ENCODE results near the gene NUDT4.
A peak's percentile ranks its signal among the peaks of the same experiment; 100 is the strongest.
"Not testable (repeated sequence)": the region's sequence is repeated elsewhere in the genome, so short reads cannot be mapped to it uniquely, and the experiment has no call there.

The NUDT4 gene

DNA sequence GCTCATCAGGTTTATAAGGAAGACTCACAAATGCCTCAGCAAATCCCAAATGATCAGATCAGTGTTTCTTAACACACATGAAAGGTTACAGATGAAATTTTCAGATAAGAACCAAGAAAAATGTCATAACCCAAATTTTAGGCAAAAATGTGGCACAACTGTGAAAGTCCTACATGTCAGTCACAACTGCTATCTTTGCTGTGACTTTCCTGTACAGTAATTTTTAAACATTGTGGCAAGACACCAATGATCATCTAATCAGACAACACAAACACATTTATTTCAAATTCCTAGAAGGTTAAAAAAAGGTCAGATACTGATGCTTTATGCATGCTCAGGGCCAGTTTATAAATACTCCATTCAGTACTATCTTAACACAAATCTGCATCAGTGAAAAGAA lies 31.1 kb downstream of the NUDT4 start:
- Histone ChIP-seq H3K9me3 (ENCODE audit: control insufficient read depth in 5 of 5, low read length in 5 of 5) (no peaks in the 10 kb centered on the region), H3K36me3 (ENCODE audit: control insufficient read depth in 5 of 5, insufficient read depth in 5 of 5, low read length in 5 of 5) (peaks cover 0 to 10% (median 4%) of the 10 kb centered on the region in 5 donors), H3K4me1 (ENCODE audit: control insufficient read depth in 5 of 5, insufficient read depth in 5 of 5, low read length in 5 of 5) (peaks cover 0 to 21% (median 18%) of the 10 kb centered on the region in 5 donors), H3K27me3 (ENCODE audit: control insufficient read depth in 5 of 5, insufficient read depth in 4 of 5, low read length in 5 of 5) (no peaks in the 10 kb centered on the region), H3K27ac (ENCODE audit: low read depth, low read length) (no peak overlapping the region), H3K9ac (ENCODE audit: low read length in 5 of 5) (no peak overlapping the region), H3K4me3 (ENCODE audit: low read depth in 1 of 5, low read length in 5 of 5) (no peak overlapping the region)

GRCh38 chr12:93409343-93410187 lies 31.8 kb downstream of the NUDT4 start:
- not testable (repeated sequence) for H3K27me3 ChIP-seq (ENCODE audit: control insufficient read depth in 5 of 5, insufficient read depth in 4 of 5, low read length in 5 of 5); H3K36me3 ChIP-seq (ENCODE audit: control insufficient read depth in 5 of 5, insufficient read depth in 5 of 5, low read length in 5 of 5); H3K27ac ChIP-seq (ENCODE audit: low read depth, low read length); H3K9me3 ChIP-seq (ENCODE audit: control insufficient read depth in 5 of 5, low read length in 5 of 5); H3K4me3 ChIP-seq (ENCODE audit: low read depth in 1 of 5, low read length in 5 of 5); H3K9ac ChIP-seq (ENCODE audit: low read length in 5 of 5)
- H3K4me1 ChIP-seq (ENCODE audit: control insufficient read depth in 5 of 5, insufficient read depth in 5 of 5, low read length in 5 of 5), result peaks cover 0 to 17% (median 13%) of the 10 kb centered on the region in 5 donors

GRCh38 chr12:93411060-93411459 lies 33.3 kb downstream of the NUDT4 start:
- H3K9me3 ChIP-seq (ENCODE audit: control insufficient read depth in 5 of 5, low read length in 5 of 5); H3K27me3 ChIP-seq (ENCODE audit: control insufficient read depth in 5 of 5, insufficient read depth in 4 of 5, low read length in 5 of 5); H3K9ac ChIP-seq (ENCODE audit: low read length in 5 of 5); H3K4me3 ChIP-seq (ENCODE audit: low read depth in 1 of 5, low read length in 5 of 5); H3K36me3 ChIP-seq (ENCODE audit: control insufficient read depth in 5 of 5, insufficient read depth in 5 of 5, low read length in 5 of 5): not testable (repeated sequence)
- peak overlapping the region; percentile 9 for H3K27ac ChIP-seq (ENCODE audit: low read depth, low read length)
- peaks cover 0 to 13% (median 10%) of the 10 kb centered on the region in 5 donors for H3K4me1 ChIP-seq (ENCODE audit: control insufficient read depth in 5 of 5, insufficient read depth in 5 of 5, low read length in 5 of 5)

DNA sequence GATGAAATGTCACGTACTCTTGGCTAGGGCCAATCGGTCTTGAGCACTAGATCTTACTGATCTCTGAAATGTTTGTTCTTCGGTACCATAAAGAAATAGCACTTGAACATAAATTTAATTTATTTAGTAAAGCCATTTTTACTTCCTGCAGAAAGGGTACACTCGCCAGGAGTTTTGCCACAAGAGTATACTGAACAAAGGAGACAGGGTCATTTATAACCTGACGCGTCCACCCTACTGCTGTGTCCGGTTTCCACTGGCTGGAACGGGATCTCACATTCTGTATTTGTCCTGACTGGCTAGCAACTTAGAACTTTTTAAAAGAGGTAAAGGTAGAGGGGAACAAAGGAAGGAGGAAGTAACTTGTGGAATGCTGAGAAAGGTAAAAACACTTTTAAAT lies 34.7 kb downstream of the NUDT4 start:
- H3K4me3 ChIP-seq (ENCODE audit: low read depth in 1 of 5, low read length in 5 of 5); H3K27me3 ChIP-seq (ENCODE audit: control insufficient read depth in 5 of 5, insufficient read depth in 4 of 5, low read length in 5 of 5); H3K9me3 ChIP-seq (ENCODE audit: control insufficient read depth in 5 of 5, low read length in 5 of 5); H3K27ac ChIP-seq (ENCODE audit: low read depth, low read length); H3K9ac ChIP-seq (ENCODE audit: low read length in 5 of 5); H3K36me3 ChIP-seq (ENCODE audit: control insufficient read depth in 5 of 5, insufficient read depth in 5 of 5, low read length in 5 of 5): not testable (repeated sequence)
- H3K4me1 ChIP-seq (ENCODE audit: control insufficient read depth in 5 of 5, insufficient read depth in 5 of 5, low read length in 5 of 5), result peaks cover 0 to 14% (median 11%) of the 10 kb centered on the region in 5 donors

DNA sequence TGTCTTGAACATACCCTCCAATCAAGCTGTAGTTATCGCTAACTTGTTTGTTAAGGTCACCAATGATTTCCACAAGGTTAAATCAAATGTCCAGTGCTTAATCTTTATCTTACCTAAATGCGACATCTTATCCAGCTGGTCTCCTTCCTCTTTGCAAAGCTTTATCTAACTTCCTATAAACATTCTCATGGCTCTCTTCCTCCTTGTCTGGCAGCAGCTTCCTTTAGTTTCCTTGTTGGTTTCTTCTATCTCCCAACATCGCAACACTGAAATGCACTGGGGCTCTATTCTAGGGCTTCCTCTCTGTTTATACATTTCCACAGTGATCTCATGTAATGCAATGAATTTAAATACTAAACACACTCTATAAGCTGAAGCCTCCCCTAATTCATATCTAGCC lies 35.3 kb downstream of the NUDT4 start:
- H3K9me3 ChIP-seq (ENCODE audit: control insufficient read depth in 5 of 5, low read length in 5 of 5), result no peaks in the 10 kb centered on the region
- H3K27ac ChIP-seq (ENCODE audit: low read depth, low read length), result no peak overlapping the region
- peaks cover 0 to 14% (median 11%) of the 10 kb centered on the region in 5 donors for H3K4me1 ChIP-seq (ENCODE audit: control insufficient read depth in 5 of 5, insufficient read depth in 5 of 5, low read length in 5 of 5)
- H3K4me3 ChIP-seq (ENCODE audit: low read depth in 1 of 5, low read length in 5 of 5), result no peak overlapping the region
- no peak overlapping the region for H3K9ac ChIP-seq (ENCODE audit: low read length in 5 of 5)
- no peaks in the 10 kb centered on the region for H3K27me3 ChIP-seq (ENCODE audit: control insufficient read depth in 5 of 5, insufficient read depth in 4 of 5, low read length in 5 of 5)
- peaks cover 0 to 5% (median 4%) of the 10 kb centered on the region in 5 donors for H3K36me3 ChIP-seq (ENCODE audit: control insufficient read depth in 5 of 5, insufficient read depth in 5 of 5, low read length in 5 of 5)

DNA sequence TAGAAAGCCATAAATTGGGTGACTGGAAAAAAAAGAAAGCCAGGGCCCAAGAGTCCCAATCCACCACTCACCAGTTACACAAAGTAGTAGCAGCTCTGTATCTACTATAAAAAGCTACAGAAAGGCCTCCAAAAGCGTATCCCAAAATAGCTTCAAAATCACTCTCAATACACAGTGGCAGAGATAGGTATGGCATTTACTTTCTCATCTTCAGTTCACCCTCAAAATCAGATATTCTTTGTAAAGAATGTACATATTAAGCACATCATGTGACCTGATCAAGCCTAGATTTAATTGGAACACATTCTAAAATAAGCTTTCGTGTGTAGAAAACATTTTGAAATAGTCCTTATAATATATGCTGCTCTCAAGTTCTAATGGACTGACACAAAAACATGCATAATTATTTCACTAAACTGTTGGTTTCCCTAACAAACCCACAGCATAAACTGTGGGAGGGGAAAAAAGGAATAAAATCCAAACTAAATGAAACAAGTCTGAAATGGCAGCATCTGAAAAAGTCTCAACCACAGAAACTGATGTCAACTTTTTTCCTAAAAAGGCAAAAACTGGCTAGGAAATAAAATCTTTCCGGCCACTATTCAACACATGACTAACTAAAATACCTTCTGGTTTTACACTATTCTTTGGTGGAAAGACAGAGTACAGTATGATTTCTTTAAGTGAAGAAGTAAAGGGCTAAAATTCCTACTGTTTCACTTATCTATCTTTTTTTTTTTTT lies 38.2 kb downstream of the NUDT4 start:
- H3K4me3 ChIP-seq (ENCODE audit: low read depth in 1 of 5, low read length in 5 of 5), result no peak overlapping the region

DNA sequence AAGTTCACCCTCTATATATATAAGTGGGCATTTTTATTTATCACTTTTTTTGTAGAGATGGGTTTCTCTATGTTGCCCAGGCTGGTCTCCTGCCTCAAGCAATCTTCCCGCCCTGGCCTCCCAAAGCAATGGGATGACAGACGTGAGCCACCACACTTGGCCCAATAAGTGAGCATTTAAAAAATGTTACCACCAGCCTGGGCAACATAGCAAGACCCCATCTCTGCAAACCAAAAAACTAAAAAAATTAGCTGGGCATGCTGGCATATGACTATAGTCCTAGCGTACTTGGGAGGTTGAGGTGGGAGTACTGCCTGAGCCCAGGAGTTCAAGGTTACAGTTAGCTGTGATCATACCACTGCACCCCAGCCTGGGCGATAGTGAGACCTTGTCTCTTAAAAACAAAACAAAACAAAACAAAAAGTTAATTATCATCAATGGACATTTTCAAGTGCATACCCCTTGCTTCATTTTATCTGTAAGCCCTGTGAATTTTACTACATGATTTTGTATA lies 40.3 kb downstream of the NUDT4 start:
- no peaks in the 10 kb centered on the region for H3K36me3 ChIP-seq (ENCODE audit: control insufficient read depth in 5 of 5, insufficient read depth in 5 of 5, low read length in 5 of 5)
- peaks cover 0 to 13% (median 4%) of the 10 kb centered on the region in 5 donors for H3K4me1 ChIP-seq (ENCODE audit: control insufficient read depth in 5 of 5, insufficient read depth in 5 of 5, low read length in 5 of 5)
- H3K9ac ChIP-seq (ENCODE audit: low read length in 5 of 5), result no peak overlapping the region
- no peak overlapping the region for H3K27ac ChIP-seq (ENCODE audit: low read depth, low read length)
- no peaks in the 10 kb centered on the region for H3K27me3 ChIP-seq (ENCODE audit: control insufficient read depth in 5 of 5, insufficient read depth in 4 of 5, low read length in 5 of 5)
- H3K4me3 ChIP-seq (ENCODE audit: low read depth in 1 of 5, low read length in 5 of 5), result no peak overlapping the region
- H3K9me3 ChIP-seq (ENCODE audit: control insufficient read depth in 5 of 5, low read length in 5 of 5), result no peaks in the 10 kb centered on the region

More for the DNA sequence above, 38.2 kb downstream of the NUDT4 start:
- no peaks in the 10 kb centered on the region for H3K36me3 ChIP-seq (ENCODE audit: control insufficient read depth in 5 of 5, insufficient read depth in 5 of 5, low read length in 5 of 5)
- no peak overlapping the region for H3K9ac ChIP-seq (ENCODE audit: low read length in 5 of 5)
- no peaks in the 10 kb centered on the region for H3K9me3 ChIP-seq (ENCODE audit: control insufficient read depth in 5 of 5, low read length in 5 of 5)
- no peak overlapping the region for H3K27ac ChIP-seq (ENCODE audit: low read depth, low read length)
- H3K4me1 ChIP-seq (ENCODE audit: control insufficient read depth in 5 of 5, insufficient read depth in 5 of 5, low read length in 5 of 5), result peaks cover 0 to 14% (median 11%) of the 10 kb centered on the region in 5 donors
- H3K27me3 ChIP-seq (ENCODE audit: control insufficient read depth in 5 of 5, insufficient read depth in 4 of 5, low read length in 5 of 5), result no peaks in the 10 kb centered on the region

DNA sequence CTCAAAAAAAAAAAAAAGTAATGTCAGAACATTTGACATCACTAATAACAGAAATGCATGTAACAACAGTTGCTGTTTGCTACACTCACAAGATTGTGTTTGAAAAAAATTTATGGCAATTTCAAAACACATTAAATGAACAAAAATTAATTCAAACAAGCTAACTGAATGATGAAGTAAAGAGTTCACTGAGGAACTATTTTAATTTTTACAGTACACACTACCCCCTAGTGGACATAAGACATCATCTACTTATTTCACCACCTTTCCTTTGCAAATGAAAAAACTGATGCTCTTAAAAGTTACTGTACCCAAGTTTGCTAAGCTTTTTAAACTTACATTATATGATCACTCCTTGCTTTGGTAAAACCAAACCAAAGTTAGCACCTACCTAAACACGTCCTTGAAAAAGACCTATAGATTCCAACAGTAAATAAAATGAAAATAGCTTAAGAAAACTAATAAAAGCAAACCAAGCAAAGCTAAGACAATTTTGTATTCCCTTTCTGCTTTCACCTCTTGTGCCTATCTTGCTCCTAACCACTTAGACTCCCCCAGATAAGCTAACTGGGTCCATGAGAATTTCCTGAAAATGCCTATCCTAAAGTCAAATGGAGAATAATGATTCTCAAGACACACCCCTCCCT lies 41.8 kb downstream of the NUDT4 start:
- H3K36me3 ChIP-seq (ENCODE audit: control insufficient read depth in 5 of 5, insufficient read depth in 5 of 5, low read length in 5 of 5), result no peaks in the 10 kb centered on the region
- no peaks in the 10 kb centered on the region for H3K9me3 ChIP-seq (ENCODE audit: control insufficient read depth in 5 of 5, low read length in 5 of 5)
- H3K4me1 ChIP-seq (ENCODE audit: control insufficient read depth in 5 of 5, insufficient read depth in 5 of 5, low read length in 5 of 5), result peaks cover 0 to 12% (median 6%) of the 10 kb centered on the region in 5 donors
- no peak overlapping the region for H3K9ac ChIP-seq (ENCODE audit: low read length in 5 of 5)
- no peaks in the 10 kb centered on the region for H3K27me3 ChIP-seq (ENCODE audit: control insufficient read depth in 5 of 5, insufficient read depth in 4 of 5, low read length in 5 of 5)
- H3K27ac ChIP-seq (ENCODE audit: low read depth, low read length), result no peak overlapping the region
- no peak overlapping the region for H3K4me3 ChIP-seq (ENCODE audit: low read depth in 1 of 5, low read length in 5 of 5)

DNA sequence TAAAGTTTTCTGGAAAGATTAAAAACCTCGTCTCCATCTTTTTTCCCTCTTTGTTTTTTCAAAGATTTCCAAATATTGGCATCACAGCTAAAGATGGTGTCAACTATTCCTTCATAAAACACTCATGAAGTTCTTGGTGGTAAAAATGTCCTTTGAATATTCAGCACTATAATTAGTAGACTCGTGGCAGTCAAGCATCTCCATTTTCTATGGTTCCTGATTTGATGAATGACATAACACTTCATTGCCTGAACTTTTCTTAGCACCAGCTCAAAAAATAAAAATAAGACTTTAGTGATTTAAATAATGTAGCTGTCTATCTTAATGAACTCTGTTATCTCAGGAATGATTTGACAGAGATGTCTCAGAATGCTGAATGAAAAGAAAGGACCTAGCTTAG lies 44.3 kb downstream of the NUDT4 start:
- Histone ChIP-seq H3K36me3 (ENCODE audit: control insufficient read depth in 5 of 5, insufficient read depth in 5 of 5, low read length in 5 of 5) (no peaks in the 10 kb centered on the region), H3K4me3 (ENCODE audit: low read depth in 1 of 5, low read length in 5 of 5) (no peak overlapping the region), H3K27ac (ENCODE audit: low read depth, low read length) (no peak overlapping the region), H3K27me3 (ENCODE audit: control insufficient read depth in 5 of 5, insufficient read depth in 4 of 5, low read length in 5 of 5) (no peaks in the 10 kb centered on the region), H3K4me1 (ENCODE audit: control insufficient read depth in 5 of 5, insufficient read depth in 5 of 5, low read length in 5 of 5) (peaks cover 2 to 28% (median 20%) of the 10 kb centered on the region in 5 donors), H3K9me3 (ENCODE audit: control insufficient read depth in 5 of 5, low read length in 5 of 5) (no peaks in the 10 kb centered on the region), H3K9ac (ENCODE audit: low read length in 5 of 5) (no peak overlapping the region)
